Astrocyte (in vitro differentiated cells and primary cell): ENCODE results near the gene TSPAN17. TPM values are rescaled to one million over a fixed set of nuclear protein-coding genes. Genes with fewer than 3 reads are reported as not detected.

Source experiments
- DNase-seq: peaks from one replicate; pipeline ENCODE4 v3.0.0-alpha.2; 2010; ENCODE audit warnings: low read depth
- FAIRE-seq: peaks from 2 replicates; lab custom pipeline; 2011; peaks lifted over from hg19 to GRCh38; lab: Jason Lieb, UNC
- H2AFZ ChIP-seq: 2 replicates; pipeline ENCODE4 v1.6.0; 2012; ENCODE audit warnings: low read depth, low read length, inconsistent platforms
- H3K27ac ChIP-seq: 2 replicates; pipeline ENCODE4 v1.5.1; 2011; ENCODE audit warnings: low read depth, low read length, inconsistent platforms
- H3K27me3 ChIP-seq: 2 replicates; pipeline ENCODE4 v1.6.0; 2011; ENCODE audit warnings: low read length, inconsistent platforms; ENCODE audit not compliant: insufficient read depth
- H3K36me3 ChIP-seq: 2 replicates; pipeline ENCODE4 v1.5.1; 2011; ENCODE audit warnings: low read length, inconsistent platforms; ENCODE audit not compliant: insufficient read depth
- H3K4me1 ChIP-seq: 2 replicates; pipeline ENCODE4 v1.5.1; 2011; ENCODE audit warnings: low read length, inconsistent platforms; ENCODE audit not compliant: insufficient read depth
- H3K4me2 ChIP-seq: 2 replicates; pipeline ENCODE4 v1.6.0; 2012; ENCODE audit warnings: low read length, inconsistent platforms
- H3K4me3 ChIP-seq: 2 replicates; pipeline ENCODE4 v1.5.1; 2011; ENCODE audit warnings: low read depth, mild to moderate bottlenecking, low read length, inconsistent platforms; ENCODE audit not compliant: insufficient read depth
- H3K79me2 ChIP-seq: 2 replicates; pipeline ENCODE4 v1.6.0; 2012; ENCODE audit warnings: mild to moderate bottlenecking, low read length, inconsistent platforms; ENCODE audit not compliant: insufficient read depth
- H3K9ac ChIP-seq: 2 replicates; pipeline ENCODE4 v1.6.0; 2012; ENCODE audit warnings: mild to moderate bottlenecking, low read length, inconsistent platforms
- H3K9me3 ChIP-seq: 2 replicates; pipeline ENCODE4 v1.5.1; 2012; ENCODE audit warnings: low read depth, mild to moderate bottlenecking, low read length, inconsistent platforms; ENCODE audit not compliant: insufficient read depth
- H4K20me1 ChIP-seq: 2 replicates; pipeline ENCODE4 v1.6.0; 2012; ENCODE audit warnings: low read length, inconsistent platforms; ENCODE audit not compliant: insufficient read depth
- H3K27ac Mint-ChIP-seq: one replicate; pipeline ENCODE4 v1.8.0; 2021; ENCODE audit warnings: mild to moderate bottlenecking, mixed read lengths; ENCODE audit not compliant: unreplicated experiment
- H3K27me3 Mint-ChIP-seq: one replicate; pipeline ENCODE4 v1.8.0; 2021; ENCODE audit warnings: low read depth, mixed read lengths; ENCODE audit not compliant: unreplicated experiment
- H3K36me3 Mint-ChIP-seq: one replicate; pipeline ENCODE4 v1.8.0; 2021; ENCODE audit warnings: low read depth, mixed read lengths; ENCODE audit not compliant: unreplicated experiment
- H3K4me1 Mint-ChIP-seq: one replicate; pipeline ENCODE4 v1.8.0; 2021; ENCODE audit warnings: low read depth, mixed read lengths; ENCODE audit not compliant: unreplicated experiment
- H3K4me3 Mint-ChIP-seq: one replicate; pipeline ENCODE4 v1.8.0; 2021; ENCODE audit warnings: mild to moderate bottlenecking, moderate library complexity, mixed read lengths; ENCODE audit not compliant: unreplicated experiment
- H3K9me3 Mint-ChIP-seq: one replicate; pipeline ENCODE4 v1.8.0; 2021; ENCODE audit warnings: mild to moderate bottlenecking, mixed read lengths; ENCODE audit not compliant: unreplicated experiment
- EZH2 ChIP-seq: IDR thresholded peaks from 2 replicates; pipeline ENCODE4 v1.6.1; 2012; ENCODE audit warnings: mild to moderate bottlenecking, low read length, inconsistent platforms; ENCODE audit not compliant: insufficient read depth
- total RNA-seq: library from RNA; stranded (reverse); gene quantifications from 2 replicates; pipeline ENCODE4 v1.2.1, GENCODE V29; 2021
- TF ChIP-seq, protein P1 (sequence below): IDR thresholded peaks from 2 replicates; pipeline ENCODE4 v1.5.1; 2011; ENCODE audit warnings: low read depth, mild to moderate bottlenecking, inconsistent platforms, low read length, moderate library complexity; ENCODE audit not compliant: insufficient read depth

TSPAN17 gene
- total RNA-seq, 1 donor from 2014 or later: 56.5 TPM

DNA sequence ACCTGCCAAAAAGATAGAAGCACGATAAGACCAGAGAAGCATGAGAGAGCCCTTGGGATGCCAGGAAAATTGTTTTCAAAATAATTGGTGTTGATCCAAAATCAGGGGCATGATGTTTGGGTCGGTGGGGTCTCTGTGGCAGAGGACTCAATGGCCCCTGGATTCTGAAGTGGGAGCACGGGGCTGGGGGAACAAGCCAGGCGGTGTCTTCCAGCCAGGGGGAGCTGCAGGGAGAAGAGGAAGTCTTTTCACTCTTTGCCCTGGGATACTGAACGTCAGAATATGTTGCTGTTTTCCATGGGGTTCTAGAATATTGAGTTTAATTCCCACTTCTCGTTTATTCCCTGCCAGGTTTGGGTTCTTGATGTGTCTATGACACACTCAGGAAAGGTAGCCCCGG lies 20.4 kb downstream of the TSPAN17 start:
- no peaks in the 10 kb centered on the region for H3K79me2 ChIP-seq
- FAIRE-seq: no peak

DNA sequence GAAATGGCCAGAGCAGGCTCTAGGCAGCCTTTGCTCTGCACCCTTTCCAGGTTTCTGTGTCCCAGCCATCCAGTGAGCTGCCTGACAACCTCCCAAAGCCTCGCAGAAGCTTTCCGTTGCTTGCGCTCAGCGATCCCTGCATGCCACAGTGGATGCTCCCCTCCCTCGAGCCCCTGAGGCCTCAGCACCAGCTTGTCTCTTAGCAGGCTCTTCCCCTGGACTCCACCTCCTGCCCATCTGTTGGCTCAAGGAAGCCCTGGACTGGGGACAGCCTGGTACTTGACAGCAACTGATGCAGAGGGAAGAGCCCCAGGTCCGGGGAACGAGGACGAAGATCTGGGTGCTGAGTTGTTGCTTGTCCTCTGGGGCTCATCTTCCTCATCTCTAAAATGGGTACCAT lies 23.2 kb downstream of the TSPAN17 start:
- no peaks in the 10 kb centered on the region for H3K36me3 Mint-ChIP-seq
- Histone ChIP-seq H3K9me3 (no peaks in the 10 kb centered on the region), H3K27me3 (peaks cover 33% of the 10 kb centered on the region), H3K9ac (no peak overlapping the region), H3K4me3 (no peak overlapping the region), H3K4me2 (no peak overlapping the region), H2AFZ (no peak overlapping the region), H3K36me3 (no peaks in the 10 kb centered on the region), H3K79me2 (no peaks in the 10 kb centered on the region), H3K27ac (no peak overlapping the region), H4K20me1 (no peaks in the 10 kb centered on the region), H3K4me1 (no peaks in the 10 kb centered on the region)
- no peak overlapping the region for H3K27ac Mint-ChIP-seq
- peaks cover 58% of the 10 kb centered on the region for H3K27me3 Mint-ChIP-seq
- no peak overlapping the region for H3K4me3 Mint-ChIP-seq
- no peaks in the 10 kb centered on the region for H3K9me3 Mint-ChIP-seq
- H3K4me1 Mint-ChIP-seq: no peaks in the 10 kb centered on the region
- no peak for DNase-seq
- no peak for FAIRE-seq
- no peak for TF ChIP-seq EZH2
- TF ChIP-seq, protein P1, sequence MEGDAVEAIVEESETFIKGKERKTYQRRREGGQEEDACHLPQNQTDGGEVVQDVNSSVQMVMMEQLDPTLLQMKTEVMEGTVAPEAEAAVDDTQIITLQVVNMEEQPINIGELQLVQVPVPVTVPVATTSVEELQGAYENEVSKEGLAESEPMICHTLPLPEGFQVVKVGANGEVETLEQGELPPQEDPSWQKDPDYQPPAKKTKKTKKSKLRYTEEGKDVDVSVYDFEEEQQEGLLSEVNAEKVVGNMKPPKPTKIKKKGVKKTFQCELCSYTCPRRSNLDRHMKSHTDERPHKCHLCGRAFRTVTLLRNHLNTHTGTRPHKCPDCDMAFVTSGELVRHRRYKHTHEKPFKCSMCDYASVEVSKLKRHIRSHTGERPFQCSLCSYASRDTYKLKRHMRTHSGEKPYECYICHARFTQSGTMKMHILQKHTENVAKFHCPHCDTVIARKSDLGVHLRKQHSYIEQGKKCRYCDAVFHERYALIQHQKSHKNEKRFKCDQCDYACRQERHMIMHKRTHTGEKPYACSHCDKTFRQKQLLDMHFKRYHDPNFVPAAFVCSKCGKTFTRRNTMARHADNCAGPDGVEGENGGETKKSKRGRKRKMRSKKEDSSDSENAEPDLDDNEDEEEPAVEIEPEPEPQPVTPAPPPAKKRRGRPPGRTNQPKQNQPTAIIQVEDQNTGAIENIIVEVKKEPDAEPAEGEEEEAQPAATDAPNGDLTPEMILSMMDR: no peak

More for the DNA sequence above, 20.4 kb downstream of the TSPAN17 start:
- no peak overlapping the region for H3K27ac Mint-ChIP-seq
- TF ChIP-seq, protein P1: no peak
- no peak for TF ChIP-seq EZH2
- peaks cover 72% of the 10 kb centered on the region for H3K27me3 Mint-ChIP-seq
- peaks cover 47% of the 10 kb centered on the region for H3K27me3 ChIP-seq
- H3K9me3 Mint-ChIP-seq: no peaks in the 10 kb centered on the region
- no peak overlapping the region for H3K9ac ChIP-seq
- H2AFZ ChIP-seq: no peak overlapping the region
- H3K4me1 Mint-ChIP-seq: no peaks in the 10 kb centered on the region
- H3K36me3 Mint-ChIP-seq: no peaks in the 10 kb centered on the region
- H3K27ac ChIP-seq: no peak overlapping the region
- no peaks in the 10 kb centered on the region for H3K36me3 ChIP-seq
- no peaks in the 10 kb centered on the region for H3K4me1 ChIP-seq
- H4K20me1 ChIP-seq: no peaks in the 10 kb centered on the region
- no peaks in the 10 kb centered on the region for H3K9me3 ChIP-seq
- no peak overlapping the region for H3K4me3 Mint-ChIP-seq
- no peak overlapping the region for H3K4me2 ChIP-seq
- no peak for DNase-seq
- no peak overlapping the region for H3K4me3 ChIP-seq

DNA sequence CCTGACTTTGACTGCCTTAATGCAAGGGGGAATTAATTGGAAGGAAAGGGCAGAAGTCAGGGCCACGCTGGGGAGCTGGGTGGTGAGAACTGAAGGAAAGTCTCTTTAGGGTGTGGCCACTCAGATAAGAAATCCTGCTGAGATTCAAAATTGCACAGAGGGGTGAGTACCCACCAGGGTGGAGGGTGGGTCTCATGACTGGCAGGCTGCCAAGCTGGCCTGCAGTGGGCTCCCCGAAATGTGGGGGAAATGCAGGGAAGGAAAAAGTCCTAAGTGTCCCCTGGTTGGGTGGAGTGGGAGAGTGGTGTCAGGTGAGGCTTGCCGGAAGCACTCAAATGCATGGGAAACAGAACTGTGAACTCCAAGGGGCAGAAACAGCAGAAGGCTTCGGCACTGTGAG lies 24.1 kb downstream of the TSPAN17 start:
- peaks cover 2% of the 10 kb centered on the region for H3K9me3 Mint-ChIP-seq
- Histone ChIP-seq H3K36me3 (no peaks in the 10 kb centered on the region), H3K4me2 (no peak overlapping the region), H3K4me3 (no peak overlapping the region), H3K79me2 (no peaks in the 10 kb centered on the region), H2AFZ (no peak overlapping the region), H3K9me3 (no peaks in the 10 kb centered on the region), H3K4me1 (peaks cover 2% of the 10 kb centered on the region), H3K27ac (no peak overlapping the region), H3K9ac (no peak overlapping the region), H4K20me1 (no peaks in the 10 kb centered on the region), H3K27me3 (peaks cover 28% of the 10 kb centered on the region)
- DNase-seq (no peak), FAIRE-seq (no peak)
- H3K36me3 Mint-ChIP-seq: no peaks in the 10 kb centered on the region
- TF ChIP-seq EZH2: no peak
- TF ChIP-seq, protein P1: no peak
- H3K4me1 Mint-ChIP-seq: no peaks in the 10 kb centered on the region
- H3K27ac Mint-ChIP-seq: no peak overlapping the region
- H3K4me3 Mint-ChIP-seq: no peak overlapping the region
- peaks cover 56% of the 10 kb centered on the region for H3K27me3 Mint-ChIP-seq
